Measurements from ENCODE around the gene ITGA7. TPM values are rescaled to one million over a fixed set of nuclear protein-coding genes. Genes with fewer than 3 reads are reported as not detected.
A peak's percentile ranks its signal among the peaks of the same experiment; 100 is the strongest.

ITGA7 gene
- total RNA-seq, 1 donor from 2014 or later, result 43.4 TPM

DNA sequence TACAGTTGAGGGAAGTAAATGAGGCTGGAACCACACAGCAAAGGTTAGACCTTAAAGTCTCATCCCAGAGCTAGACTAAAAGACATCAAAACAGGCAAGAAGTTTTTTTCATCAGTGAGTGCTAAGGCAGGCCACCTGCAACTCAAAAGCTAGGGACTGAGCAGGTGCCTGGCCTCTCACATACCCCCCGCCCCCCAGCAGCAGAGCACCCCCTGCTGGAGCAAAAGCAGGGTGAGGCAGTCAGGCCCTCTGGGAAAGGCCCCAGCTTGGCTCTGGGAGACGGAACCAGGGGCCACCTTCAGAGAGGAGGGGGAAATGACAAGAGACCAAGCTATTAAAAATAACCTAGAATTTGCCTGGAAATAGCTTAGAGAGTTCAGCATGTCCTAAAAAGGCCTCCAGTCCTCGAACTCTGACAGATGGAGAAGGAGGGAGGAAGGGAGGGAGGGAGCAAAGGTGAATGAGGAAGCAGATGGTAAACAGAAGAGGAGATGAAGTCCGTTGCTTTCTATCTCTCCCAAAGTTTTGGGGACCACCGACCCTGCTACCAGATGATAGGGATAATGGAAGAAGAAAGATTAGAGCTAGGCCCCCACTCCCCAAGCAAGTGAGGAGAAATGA is 1.8 kb downstream of the ITGA7 start:
- Mint-ChIP-seq H3K27me3 (ENCODE audit: insufficient read depth, low read depth) (peaks cover 12% of the 10 kb centered on the region), H3K4me3 (peak overlapping the region; percentile 98), H3K36me3 (peaks cover 11% of the 10 kb centered on the region), H3K9me3 (no peaks in the 10 kb centered on the region), H3K4me1 (peaks cover 52% of the 10 kb centered on the region), H3K27ac (no peak overlapping the region)
- H3K79me2 ChIP-seq (ENCODE audit: low read depth), result peaks cover 38% of the 10 kb centered on the region
- H3K4me3 ChIP-seq, result peak overlapping the region; percentile 90
- no peak overlapping the region for H3K9ac ChIP-seq
- no peaks in the 10 kb centered on the region for H3K9me3 ChIP-seq (ENCODE audit: low read depth)
- H3F3A ChIP-seq (ENCODE audit: low read depth), result peaks cover 14% of the 10 kb centered on the region
- TF ChIP-seq EZH2phosphoT487 (IDR thresholded peaks at IDR 0.05), result no peak
- TF ChIP-seq, protein P1, sequence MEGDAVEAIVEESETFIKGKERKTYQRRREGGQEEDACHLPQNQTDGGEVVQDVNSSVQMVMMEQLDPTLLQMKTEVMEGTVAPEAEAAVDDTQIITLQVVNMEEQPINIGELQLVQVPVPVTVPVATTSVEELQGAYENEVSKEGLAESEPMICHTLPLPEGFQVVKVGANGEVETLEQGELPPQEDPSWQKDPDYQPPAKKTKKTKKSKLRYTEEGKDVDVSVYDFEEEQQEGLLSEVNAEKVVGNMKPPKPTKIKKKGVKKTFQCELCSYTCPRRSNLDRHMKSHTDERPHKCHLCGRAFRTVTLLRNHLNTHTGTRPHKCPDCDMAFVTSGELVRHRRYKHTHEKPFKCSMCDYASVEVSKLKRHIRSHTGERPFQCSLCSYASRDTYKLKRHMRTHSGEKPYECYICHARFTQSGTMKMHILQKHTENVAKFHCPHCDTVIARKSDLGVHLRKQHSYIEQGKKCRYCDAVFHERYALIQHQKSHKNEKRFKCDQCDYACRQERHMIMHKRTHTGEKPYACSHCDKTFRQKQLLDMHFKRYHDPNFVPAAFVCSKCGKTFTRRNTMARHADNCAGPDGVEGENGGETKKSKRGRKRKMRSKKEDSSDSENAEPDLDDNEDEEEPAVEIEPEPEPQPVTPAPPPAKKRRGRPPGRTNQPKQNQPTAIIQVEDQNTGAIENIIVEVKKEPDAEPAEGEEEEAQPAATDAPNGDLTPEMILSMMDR (IDR thresholded peaks at IDR 0.05), result peak; percentile 58
- no peak for TF ChIP-seq EZH2 (IDR thresholded peaks at IDR 0.05)
- H3K4me1 ChIP-seq, result peaks cover 29% of the 10 kb centered on the region
- peak overlapping the region; percentile 97 for H3K4me2 ChIP-seq
- no peaks in the 10 kb centered on the region for H3K36me3 ChIP-seq
- H2AFZ ChIP-seq (replicated peaks), result no peak overlapping the region
- peaks cover 16% of the 10 kb centered on the region for H3K27me3 ChIP-seq
- DNase-seq (ENCODE audit: low spot score), result peak; percentile 54
- no peak overlapping the region for H3K27ac ChIP-seq
- H4K20me1 ChIP-seq (ENCODE audit: low read depth), result peaks cover 18% of the 10 kb centered on the region

DNA sequence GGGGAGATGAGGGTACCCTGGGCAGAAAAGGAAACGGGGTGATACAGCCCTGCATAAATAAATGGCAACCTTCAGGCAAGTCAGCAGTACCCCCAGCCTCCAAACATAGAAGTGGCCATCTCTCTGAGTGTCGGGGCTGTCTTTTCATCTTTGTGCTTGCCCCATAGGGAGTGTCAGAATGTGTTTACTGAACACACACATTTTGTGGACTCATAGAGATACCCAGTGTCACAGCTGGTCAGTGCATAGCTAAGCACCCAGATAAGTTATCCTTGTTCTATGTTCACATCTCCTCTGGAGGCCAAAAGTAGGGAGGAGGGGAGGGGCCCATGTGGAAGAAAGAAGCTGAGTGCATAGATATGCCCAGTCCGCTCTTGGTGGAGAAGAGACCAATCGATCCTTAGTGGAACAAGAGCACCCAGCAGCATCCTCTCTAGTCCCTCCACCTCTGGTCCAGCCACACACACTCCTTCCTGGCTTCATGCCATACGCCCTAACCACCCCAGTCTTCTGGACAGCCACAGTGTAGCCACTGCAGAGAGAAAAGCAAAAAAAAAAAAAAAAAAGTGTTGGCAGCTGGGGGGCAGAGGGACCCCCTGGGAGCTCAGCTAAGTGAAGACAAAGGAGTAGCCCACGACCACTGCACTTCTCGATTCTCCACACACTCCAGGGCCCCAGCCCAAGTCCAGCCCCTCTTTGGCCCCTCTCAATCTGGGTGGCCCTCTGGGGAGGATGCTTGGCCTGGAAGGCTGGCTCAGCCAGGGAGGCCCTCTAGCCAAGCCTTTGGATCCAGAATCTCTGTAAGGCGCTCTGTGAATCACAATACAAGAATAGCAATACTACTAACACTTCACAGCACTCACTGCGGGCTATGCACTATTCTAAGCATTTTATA is 2.6 kb downstream of the ITGA7 start:
- no peak for DNase-seq (ENCODE audit: low spot score)
- H3F3A ChIP-seq (ENCODE audit: low read depth), result peaks cover 14% of the 10 kb centered on the region
- TF ChIP-seq EZH2phosphoT487 (IDR thresholded peaks at IDR 0.05) (no peak), EZH2 (IDR thresholded peaks at IDR 0.05) (no peak)
- TF ChIP-seq, protein P1 (IDR thresholded peaks at IDR 0.05), result no peak
- peaks cover 18% of the 10 kb centered on the region for H4K20me1 ChIP-seq (ENCODE audit: low read depth)
- peaks cover 16% of the 10 kb centered on the region for H3K27me3 ChIP-seq
- peak overlapping the region; percentile 90 for H3K4me3 ChIP-seq
- Mint-ChIP-seq H3K27me3 (ENCODE audit: insufficient read depth, low read depth) (peaks cover 9% of the 10 kb centered on the region), H3K9me3 (no peaks in the 10 kb centered on the region), H3K27ac (peak overlapping the region; percentile 11), H3K4me1 (peaks cover 52% of the 10 kb centered on the region), H3K4me3 (peak overlapping the region; percentile 98), H3K36me3 (peaks cover 11% of the 10 kb centered on the region)
- H3K27ac ChIP-seq, result no peak overlapping the region
- no peak overlapping the region for H2AFZ ChIP-seq (replicated peaks)
- no peaks in the 10 kb centered on the region for H3K9me3 ChIP-seq (ENCODE audit: low read depth)
- H3K4me1 ChIP-seq, result peaks cover 29% of the 10 kb centered on the region
- H3K36me3 ChIP-seq, result no peaks in the 10 kb centered on the region
- H3K9ac ChIP-seq, result no peak overlapping the region
- peak overlapping the region; percentile 97 for H3K4me2 ChIP-seq
- H3K79me2 ChIP-seq (ENCODE audit: low read depth), result peaks cover 38% of the 10 kb centered on the region

DNA sequence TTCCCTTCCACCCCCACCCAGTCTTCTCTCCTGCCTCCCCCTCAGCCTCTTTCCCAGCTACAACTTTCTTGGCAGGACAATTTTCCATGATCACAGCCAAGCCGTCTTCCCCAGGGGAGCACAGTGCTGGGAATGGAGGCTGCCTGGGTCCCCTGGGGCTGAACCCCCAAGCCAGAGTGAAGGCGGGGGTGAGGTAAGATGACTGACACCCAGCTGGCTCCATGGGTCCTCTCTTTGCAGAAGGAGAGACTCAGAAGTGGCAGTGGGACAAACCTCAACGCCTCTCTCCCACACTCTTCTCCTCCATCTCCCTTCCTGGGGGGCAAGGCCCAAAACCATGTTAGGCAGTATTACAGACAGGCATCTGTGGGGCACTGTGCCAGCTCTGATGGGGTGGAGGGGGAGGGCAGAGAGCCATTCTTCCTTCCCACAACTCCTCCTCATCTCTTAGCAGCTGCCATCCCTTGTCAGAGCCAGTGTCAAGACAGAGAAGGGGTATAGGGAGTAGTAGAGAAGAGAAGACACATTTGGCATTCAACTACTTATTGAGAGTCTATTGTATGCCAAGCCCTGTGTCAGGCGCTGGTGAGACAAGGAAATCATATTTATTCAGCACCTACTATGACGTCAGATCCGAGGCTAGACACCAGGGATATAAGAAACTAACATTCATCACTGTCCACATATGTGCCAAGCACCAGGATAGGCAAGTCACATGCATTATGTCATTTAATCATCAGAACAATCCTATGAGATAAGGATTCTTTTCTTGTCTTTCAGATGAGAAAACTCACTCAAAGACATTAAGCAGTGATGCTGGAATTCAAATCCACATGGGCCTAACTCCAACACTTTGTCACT is 3.6 kb downstream of the ITGA7 start:
- Histone ChIP-seq H3K4me2 (peak overlapping the region; percentile 97), H3K27ac (no peak overlapping the region), H3F3A (ENCODE audit: low read depth) (peaks cover 14% of the 10 kb centered on the region), H3K4me1 (peaks cover 29% of the 10 kb centered on the region), H3K9me3 (ENCODE audit: low read depth) (no peaks in the 10 kb centered on the region), H3K4me3 (no peak overlapping the region), H2AFZ (replicated peaks) (no peak overlapping the region), H3K36me3 (no peaks in the 10 kb centered on the region), H3K9ac (no peak overlapping the region), H4K20me1 (ENCODE audit: low read depth) (peaks cover 18% of the 10 kb centered on the region), H3K79me2 (ENCODE audit: low read depth) (peaks cover 38% of the 10 kb centered on the region), H3K27me3 (peaks cover 9% of the 10 kb centered on the region)
- Mint-ChIP-seq H3K4me3 (peak overlapping the region; percentile 47), H3K9me3 (no peaks in the 10 kb centered on the region), H3K27ac (peak overlapping the region; percentile 76), H3K4me1 (peaks cover 46% of the 10 kb centered on the region), H3K27me3 (ENCODE audit: insufficient read depth, low read depth) (peaks cover 7% of the 10 kb centered on the region), H3K36me3 (peaks cover 11% of the 10 kb centered on the region)
- TF ChIP-seq, protein P1 (IDR thresholded peaks at IDR 0.05), result no peak
- TF ChIP-seq EZH2phosphoT487 (IDR thresholded peaks at IDR 0.05) (no peak), EZH2 (IDR thresholded peaks at IDR 0.05) (no peak)
- DNase-seq (ENCODE audit: low spot score), result no peak

Measured in neural progenitor cell (in vitro differentiated cells).